ENCODE results near the gene KLB.

GRCh38 chr4:39456946-39457763, 50.4 kb downstream of the KLB start:
- TF ChIP-seq CTCF (conservative IDR thresholded peaks at IDR 0.05) (no peak), ZFX (IDR thresholded peaks at IDR 0.05) (no peak)
